ENCODE measurements around the gene HBS1L. TPM values are rescaled to one million over a fixed set of nuclear protein-coding genes. Genes with fewer than 3 reads are reported as not detected.

Gene HBS1L
- total RNA-seq, 2 donors from 2014 or later = 137 to 215 TPM

- H3K27ac Mint-ChIP-seq = no peak overlapping the region
- H3K36me3 Mint-ChIP-seq = no peaks in the 10 kb centered on the region
- ATAC-seq (no peak), DNase-seq (ENCODE audit: low spot score) (no peak)
- H3K4me3 Mint-ChIP-seq = no peak overlapping the region
- no peaks in the 10 kb centered on the region for H3K27me3 Mint-ChIP-seq
- no peaks in the 10 kb centered on the region for H3K9me3 Mint-ChIP-seq
- peaks cover 3 to 6% of the 10 kb centered on the region in 2 donors for H3K4me1 Mint-ChIP-seq (ENCODE audit: low read depth in 2 of 2)
Measured at GRCh38 chr6:134936476-134936875, 118.1 kb downstream of the HBS1L start.

GRCh38 chr6:134934793-134935485 is 119.7 kb downstream of the HBS1L start:
- Mint-ChIP-seq H3K27me3 (no peaks in the 10 kb centered on the region), H3K4me1 (ENCODE audit: low read depth in 2 of 2) (peaks cover 3 to 6% of the 10 kb centered on the region in 2 donors), H3K36me3 (no peaks in the 10 kb centered on the region), H3K9me3 (no peaks in the 10 kb centered on the region), H3K27ac (no peak overlapping the region), H3K4me3 (no peak overlapping the region)
- ATAC-seq (no peak), DNase-seq (ENCODE audit: low spot score) (no peak)

GRCh38 chr6:134932535-134933470 is 121.8 kb downstream of the HBS1L start:
- Mint-ChIP-seq H3K4me1 (ENCODE audit: low read depth in 2 of 2) (no peaks in the 10 kb centered on the region), H3K9me3 (no peaks in the 10 kb centered on the region), H3K4me3 (no peak overlapping the region)

GRCh38 chr6:134932098-134932497 is 122.5 kb downstream of the HBS1L start:
- Mint-ChIP-seq H3K36me3 (no peaks in the 10 kb centered on the region), H3K9me3 (no peaks in the 10 kb centered on the region), H3K27ac (no peak overlapping the region), H3K4me3 (no peak overlapping the region), H3K4me1 (ENCODE audit: low read depth in 2 of 2) (no peaks in the 10 kb centered on the region), H3K27me3 (no peaks in the 10 kb centered on the region)
- ATAC-seq (no peak), DNase-seq (ENCODE audit: low spot score) (no peak)

More at GRCh38 chr6:134932535-134933470, 121.8 kb downstream of the HBS1L start:
- DNase-seq (ENCODE audit: low spot score) (no peak), ATAC-seq (no peak)
- H3K27me3 Mint-ChIP-seq = no peaks in the 10 kb centered on the region
- H3K36me3 Mint-ChIP-seq = no peaks in the 10 kb centered on the region
- no peak overlapping the region for H3K27ac Mint-ChIP-seq

GRCh38 chr6:134930463-134930862 is 124.2 kb downstream of the HBS1L start:
- no peak overlapping the region for H3K27ac Mint-ChIP-seq
- no peak for DNase-seq (ENCODE audit: low spot score)
- H3K36me3 Mint-ChIP-seq = no peaks in the 10 kb centered on the region
- no peaks in the 10 kb centered on the region for H3K27me3 Mint-ChIP-seq
- no peak for ATAC-seq
- H3K4me3 Mint-ChIP-seq = no peak overlapping the region
- no peaks in the 10 kb centered on the region for H3K9me3 Mint-ChIP-seq
- H3K4me1 Mint-ChIP-seq (ENCODE audit: low read depth in 2 of 2) = no peaks in the 10 kb centered on the region

GRCh38 chr6:134928151-134928900 is 126.3 kb downstream of the HBS1L start:
- no peak overlapping the region for H3K27ac Mint-ChIP-seq
- no peaks in the 10 kb centered on the region for H3K9me3 Mint-ChIP-seq
- no peak overlapping the region for H3K4me3 Mint-ChIP-seq
- DNase-seq (ENCODE audit: low spot score) = no peak
- H3K27me3 Mint-ChIP-seq = no peaks in the 10 kb centered on the region
- no peak for ATAC-seq
- H3K36me3 Mint-ChIP-seq = no peaks in the 10 kb centered on the region
- no peaks in the 10 kb centered on the region for H3K4me1 Mint-ChIP-seq (ENCODE audit: low read depth in 2 of 2)

- no peak overlapping the region for H3K27ac Mint-ChIP-seq
- no peaks in the 10 kb centered on the region for H3K36me3 Mint-ChIP-seq
- no peaks in the 10 kb centered on the region for H3K9me3 Mint-ChIP-seq
Measured at GRCh38 chr6:134925800-134926199, 128.8 kb downstream of the HBS1L start.

GRCh38 chr6:134921721-134922261 is 132.8 kb downstream of the HBS1L start:
- ATAC-seq = peak in 1 of 2 donors; percentile 49
- no peaks in the 10 kb centered on the region for H3K27me3 Mint-ChIP-seq
- H3K4me3 Mint-ChIP-seq = no peak overlapping the region
- no peak overlapping the region for H3K27ac Mint-ChIP-seq
- H3K9me3 Mint-ChIP-seq = no peaks in the 10 kb centered on the region
- no peaks in the 10 kb centered on the region for H3K4me1 Mint-ChIP-seq (ENCODE audit: low read depth in 2 of 2)
- DNase-seq (ENCODE audit: low spot score) = no peak
- H3K36me3 Mint-ChIP-seq = no peaks in the 10 kb centered on the region

More at GRCh38 chr6:134925800-134926199, 128.8 kb downstream of the HBS1L start:
- no peaks in the 10 kb centered on the region for H3K4me1 Mint-ChIP-seq (ENCODE audit: low read depth in 2 of 2)
- ATAC-seq (no peak), DNase-seq (ENCODE audit: low spot score) (no peak)
- H3K27me3 Mint-ChIP-seq = no peaks in the 10 kb centered on the region
- no peak overlapping the region for H3K4me3 Mint-ChIP-seq

- ATAC-seq = peak in 1 of 2 donors; percentile 21
- no peaks in the 10 kb centered on the region for H3K4me1 Mint-ChIP-seq (ENCODE audit: low read depth in 2 of 2)
- no peaks in the 10 kb centered on the region for H3K9me3 Mint-ChIP-seq
- no peaks in the 10 kb centered on the region for H3K27me3 Mint-ChIP-seq
- no peak for DNase-seq (ENCODE audit: low spot score)
- no peak overlapping the region for H3K27ac Mint-ChIP-seq
- H3K36me3 Mint-ChIP-seq = no peaks in the 10 kb centered on the region
- H3K4me3 Mint-ChIP-seq = no peak overlapping the region
Measured at GRCh38 chr6:134921276-134921675, 133.3 kb downstream of the HBS1L start.

- DNase-seq (ENCODE audit: low spot score) (no peak), ATAC-seq (no peak)
- Mint-ChIP-seq H3K4me3 (no peak overlapping the region), H3K9me3 (no peaks in the 10 kb centered on the region), H3K27ac (no peak overlapping the region), H3K36me3 (no peaks in the 10 kb centered on the region), H3K4me1 (ENCODE audit: low read depth in 2 of 2) (no peaks in the 10 kb centered on the region), H3K27me3 (no peaks in the 10 kb centered on the region)
Measured at GRCh38 chr6:134920422-134920821, 134.2 kb downstream of the HBS1L start.

- ATAC-seq (no peak), DNase-seq (ENCODE audit: low spot score) (no peak)
- Mint-ChIP-seq H3K36me3 (no peaks in the 10 kb centered on the region), H3K4me3 (no peak overlapping the region), H3K4me1 (ENCODE audit: low read depth in 2 of 2) (no peaks in the 10 kb centered on the region), H3K27me3 (no peaks in the 10 kb centered on the region), H3K27ac (no peak overlapping the region), H3K9me3 (no peaks in the 10 kb centered on the region)
Measured at GRCh38 chr6:134918418-134918961, 136.1 kb downstream of the HBS1L start.

GRCh38 chr6:134911547-134911946 is 143.1 kb downstream of the HBS1L start:
- ATAC-seq = no peak

GRCh38 chr6:134910593-134910935 is 144.1 kb downstream of the HBS1L start:
- DNase-seq (ENCODE audit: low spot score) = no peak
- Mint-ChIP-seq H3K36me3 (no peaks in the 10 kb centered on the region), H3K27ac (no peak overlapping the region), H3K9me3 (no peaks in the 10 kb centered on the region), H3K4me1 (ENCODE audit: low read depth in 2 of 2) (no peaks in the 10 kb centered on the region), H3K4me3 (no peak overlapping the region), H3K27me3 (peaks cover 0 to 2% of the 10 kb centered on the region in 2 donors)
- ATAC-seq = no peak

More at GRCh38 chr6:134911547-134911946, 143.1 kb downstream of the HBS1L start:
- H3K27me3 Mint-ChIP-seq = peaks cover 0 to 2% of the 10 kb centered on the region in 2 donors
- H3K9me3 Mint-ChIP-seq = no peaks in the 10 kb centered on the region
- no peak overlapping the region for H3K4me3 Mint-ChIP-seq
- H3K4me1 Mint-ChIP-seq (ENCODE audit: low read depth in 2 of 2) = no peaks in the 10 kb centered on the region
- H3K27ac Mint-ChIP-seq = no peak overlapping the region
- no peak for DNase-seq (ENCODE audit: low spot score)
- no peaks in the 10 kb centered on the region for H3K36me3 Mint-ChIP-seq
